Loucy (cell line): Measurements from ENCODE around the gene RASSF9.

ENCODE experiments used
- CTCF ChIP-seq: fragments of 200-600 bp; sonication (generic); conservative IDR thresholded peaks from 2 replicates; pipeline ENCODE4 v1.5.1; 2014; ENCODE audit warnings: mild to moderate bottlenecking, antibody characterized with exemption, low read length
- EZH2phosphoT487 ChIP-seq: fragments of 200-600 bp; IDR thresholded peaks from 2 replicates; pipeline ENCODE4 v1.6.1; 2018; ENCODE audit warnings: antibody characterized with exemption, mild to moderate bottlenecking, moderate library complexity, borderline replicate concordance

- TF ChIP-seq CTCF (no peak), EZH2phosphoT487 (no peak)
These were observed 26.7 kb downstream of the RASSF9 start for GRCh38 chr12:85809500-85809899.
